HCT116 (cell line): Measurements from ENCODE around the gene DVL1. TPM values are rescaled to one million over a fixed set of nuclear protein-coding genes. Genes with fewer than 3 reads are reported as not detected.

ENCODE experiments used
- ATAC-seq: fragments of 200-7000 bp; cut with Tn5 transposase; 2 replicates; pipeline ENCODE4 v1.9.1; 2020; ENCODE audit warnings: mild to moderate bottlenecking, moderate library complexity
- BruUV-seq: library from RNA; stranded (reverse); fragments of 400-500 nt; replicated peaks from 2 replicates; lab custom pipeline; 2021; lab: Mats Ljungman, UMichigan
- CTCF ChIA-PET: fragments of 300-600 bp; sonication (Branson Sonifier 250); formaldehyde crosslinking; loops from one replicate; lab custom pipeline; 2021; ENCODE audit warnings: antibody characterized with exemption; lab: Charles Lee
- POLR2A ChIA-PET: fragments of 300-600, 350-600 bp; sonication (Branson Sonifier 250); formaldehyde crosslinking; loops from one replicate; lab custom pipeline; 2021; ENCODE audit warnings: antibody characterized with exemption; lab: Charles Lee
- RAD21 ChIA-PET, 2 experiments: fragments of 300-600 bp; sonication (Branson Sonifier 250); formaldehyde crosslinking; loops; one replicate each; lab custom pipeline; 2023; ENCODE audit warnings: low total read pairs in 2 of 2; ENCODE audit not compliant: uncharacterized antibody in 2 of 2, unreplicated experiment in 2 of 2, low non-redundant PET in 1 of 2; lab: Charles Lee
- DNase-seq: peaks from one replicate; pipeline ENCODE4 v3.0.0-alpha.2; 2010; ENCODE audit warnings: low read depth, low spot score
- H2AFZ ChIP-seq: fragments of 200-600 bp; shearing (Covaris generic), sonication (generic); 2 replicates; pipeline ENCODE4 v1.6.1; 2017; ENCODE audit warnings: low read depth, mixed run types, mixed read lengths, antibody characterized with exemption, low read length; ENCODE audit not compliant: poor library complexity, severe bottlenecking
- H3K27ac ChIP-seq: 2 replicates; pipeline ENCODE4 v1.5.1; 2012; ENCODE audit warnings: low read depth, low read length
- H3K27me3 ChIP-seq: fragments of 200-600 bp; sonication (generic); 2 replicates; pipeline ENCODE4 v1.6.1; 2016; ENCODE audit warnings: mixed run types, low read length, mixed read lengths; ENCODE audit not compliant: insufficient read depth
- H3K36me3 ChIP-seq, 2 experiments: fragments of 200-500 bp in 1 of 2; fragments of 200-600 bp in 1 of 2; sonication (Bioruptor generic) in 1 of 2; sonication (generic) in 1 of 2; 2 replicates each; pipeline versions ENCODE4 v1.5.1 to v1.6.1; 2014 to 2016; ENCODE audit warnings: low read length in 2 of 2, inconsistent platforms in 1 of 2, mixed read lengths in 1 of 2, mixed run types in 1 of 2; ENCODE audit not compliant: insufficient read depth in 2 of 2, control insufficient read depth in 1 of 2
- H3K4me1 ChIP-seq, 2 experiments: fragments of 200-600 bp in 1 of 2; sonication (generic) in 1 of 2; 2 replicates each; pipeline versions ENCODE4 v1.5.1 to v1.6.1; 2012 to 2017; ENCODE audit warnings: low read length in 2 of 2, inconsistent platforms in 1 of 2, mild to moderate bottlenecking in 1 of 2, mixed read lengths in 1 of 2, mixed run types in 1 of 2, moderate library complexity in 1 of 2; ENCODE audit not compliant: insufficient read depth in 2 of 2, control insufficient read depth in 1 of 2
- H3K4me2 ChIP-seq: fragments of 200-600 bp; sonication (generic); 2 replicates; pipeline ENCODE4 v1.6.1; 2017; ENCODE audit warnings: mixed run types, low read length, mixed read lengths
- H3K4me3 ChIP-seq, 2 experiments: fragments of 200-600 bp in 1 of 2; sonication (generic) in 1 of 2; replicated peaks in 1 of 2; 2 replicates each; pipeline ENCODE4 v1.5.1; 2011 to 2016; ENCODE audit warnings: low read length in 2 of 2, control low read depth in 1 of 2, low read depth in 1 of 2, mild to moderate bottlenecking in 1 of 2, mixed read lengths in 1 of 2, mixed run types in 1 of 2
- H3K79me2 ChIP-seq: fragments of 200-600 bp; sonication (generic); 2 replicates; pipeline ENCODE4 v1.6.1; 2017; ENCODE audit warnings: mild to moderate bottlenecking, mixed run types, low read length, moderate library complexity, mixed read lengths; ENCODE audit not compliant: insufficient read depth
- H3K9ac ChIP-seq: fragments of 200-600 bp; sonication (generic); 2 replicates; pipeline ENCODE4 v1.6.1; 2016; ENCODE audit warnings: low read length, mixed read lengths
- H3K9me2 ChIP-seq: fragments of 200-600 bp; sonication (generic), shearing (Covaris generic); 2 replicates; pipeline ENCODE4 v1.6.1; 2017; ENCODE audit warnings: mixed run types, mild to moderate bottlenecking, moderate library complexity; ENCODE audit not compliant: insufficient read depth
- H3K9me3 ChIP-seq, 2 experiments: fragments of 200-500 bp in 1 of 2; fragments of 200-600 bp in 1 of 2; sonication (Bioruptor generic) in 1 of 2; sonication (generic) in 1 of 2; 2 replicates each; pipeline ENCODE4 v1.6.1; 2014 to 2017; ENCODE audit warnings: low read length in 2 of 2, mixed read lengths in 2 of 2, inconsistent platforms in 1 of 2, low read depth in 1 of 2, mild to moderate bottlenecking in 1 of 2, mixed run types in 1 of 2, moderate library complexity in 1 of 2; ENCODE audit not compliant: control insufficient read depth in 1 of 2, insufficient read depth in 1 of 2
- H4K20me1 ChIP-seq: fragments of 200-600 bp; sonication (generic), shearing (Covaris generic); 2 replicates; pipeline ENCODE4 v1.6.1; 2017; ENCODE audit warnings: mixed run types, mild to moderate bottlenecking, moderate library complexity; ENCODE audit not compliant: insufficient read depth
- CTCF ChIP-seq, 3 experiments: fragments of 200-600 bp in 1 of 3; sonication (generic) in 1 of 3; IDR thresholded peaks in 2 of 3; conservative IDR thresholded peaks in 1 of 3; 2 replicates each; pipeline ENCODE4 v1.5.1; 2012 to 2017; ENCODE audit warnings: low read depth in 2 of 3, low read length in 2 of 3, antibody characterized with exemption in 1 of 3, borderline replicate concordance in 1 of 3, control low read depth in 1 of 3, mild to moderate bottlenecking in 1 of 3, mixed read lengths in 1 of 3, mixed run types in 1 of 3, moderate library complexity in 1 of 3; ENCODE audit not compliant: insufficient read depth in 1 of 3
- ELF1 ChIP-seq: IDR thresholded peaks from 2 replicates; pipeline ENCODE4 v1.6.1; 2012; ENCODE audit warnings: low read depth, borderline replicate concordance
- EZH2phosphoT487 ChIP-seq: fragments of 200-600 bp; IDR thresholded peaks from 2 replicates; pipeline ENCODE4 v1.6.1; 2018; ENCODE audit warnings: antibody characterized with exemption, borderline replicate concordance
- JUND ChIP-seq: IDR thresholded peaks from 2 replicates; pipeline ENCODE4 v1.6.1; 2012
- POLR2AphosphoS5 ChIP-seq: IDR thresholded peaks from 2 replicates; pipeline ENCODE4 v1.6.1; 2011; ENCODE audit warnings: mild to moderate bottlenecking, low read depth, low read length, moderate library complexity
- SP1 ChIP-seq: IDR thresholded peaks from 2 replicates; pipeline ENCODE4 v1.6.1; 2012; ENCODE audit warnings: low read depth
- TCF7L2 ChIP-seq: IDR thresholded peaks from 2 replicates; pipeline ENCODE4 v1.7.0; 2011; ENCODE audit warnings: borderline replicate concordance, inconsistent platforms; ENCODE audit not compliant: insufficient read depth, insufficient read length; ENCODE audit errors: extremely low read depth
- ZFX ChIP-seq: fragments of 450-650 bp; IDR thresholded peaks from 2 replicates; pipeline ENCODE4 v1.6.1; 2017
- intact Hi-C: fragments of 100-400 bp; cut with micrococcal nuclease; formaldehyde crosslinking; loops from 2 replicates; pipeline ENCODE4 v1.10.0; 2022
- total RNA-seq: library from RNA; stranded (reverse); gene quantifications from one replicate; pipeline ENCODE4 v1.2.1, GENCODE V29; 2021; ENCODE audit not compliant: unreplicated experiment

Gene DVL1
- total RNA-seq, 1 experiment from 2014 or later = 160 TPM

GRCh38 chr1:1331068-1331965 is 17.9 kb downstream of the DVL1 start, which contains the start of gene TAS1R3:
Gene TAS1R3, plus strand, starts transcription at chr1:1331280. Its CDS starts 66 bp downstream, at chr1:1331346.
- CTCF ChIA-PET = no interaction called here
- no peak for TF ChIP-seq SP1
- TF ChIP-seq POLR2AphosphoS5 = 0 out of 2 replicates have a peak, but pooled peaks have one; percentile 10
- POLR2A ChIA-PET = interaction anchor here (0.6 kb wide), 1 partner anchor 416 kb away, joined by 6 read pairs; no protein-coding TSS in a partner anchor
- no TSS peak for BruUV-seq
- H3K4me3 ChIP-seq = no peak within 1 kb of the TSS
- peaks cover 4% of the 10 kb centered on the region; the same call in 1 of the 2 replicates for H3K79me2 ChIP-seq
- peak within 1 kb of the TSS; percentile 27 for H3K4me2 ChIP-seq
- H3K9me2 ChIP-seq = no peaks in the 10 kb centered on the region
- DNase-seq (no peak), ATAC-seq (no peak)
- intact Hi-C loops = no loop called here
- H3K9ac ChIP-seq = no peak within 1 kb of the TSS
- peaks cover 10 to 33% of the 10 kb centered on the region in 2 experiments; a peak in 3 of 4 replicates for H3K4me1 ChIP-seq
- no peaks in the 10 kb centered on the region for H3K27me3 ChIP-seq
- H4K20me1 ChIP-seq = no peaks in the 10 kb centered on the region
- RAD21 ChIA-PET = no interaction called here
- H2AFZ ChIP-seq = no peak within 1 kb of the TSS
- no peaks in the 10 kb centered on the region for H3K9me3 ChIP-seq
- H3K27ac ChIP-seq = peak within 1 kb of the TSS; percentile 30; the same call in 1 of the 2 replicates
- no peaks in the 10 kb centered on the region; a peak in 1 of 4 replicates for H3K36me3 ChIP-seq

GRCh38 chr1:1330366-1331067 is 18.7 kb downstream of the DVL1 start:
- ChIA-PET CTCF (no interaction called here), RAD21 (no interaction called here), POLR2A (no interaction called here)
- H3K4me1 ChIP-seq = peaks cover 14 to 39% of the 10 kb centered on the region in 2 experiments; a peak in 3 of 4 replicates
- no peaks in the 10 kb centered on the region for H4K20me1 ChIP-seq
- intact Hi-C loops = no loop called here
- H3K4me2 ChIP-seq = peak overlapping the region; percentile 27; the same call in 1 of the 2 replicates
- H3K36me3 ChIP-seq = no peaks in the 10 kb centered on the region
- no peak overlapping the region for H2AFZ ChIP-seq
- ATAC-seq = no peak
- no TSS peak for BruUV-seq
- TF ChIP-seq JUND = no peak
- TF ChIP-seq ELF1 = no peak
- TF ChIP-seq TCF7L2 = no peak
- no peak for TF ChIP-seq ZFX
- TF ChIP-seq CTCF (IDR thresholded peaks at IDR 0.05 in 2 of 3, conservative IDR thresholded peaks at IDR 0.05 in 1 of 3; ENCODE audit: borderline replicate concordance in 1 of 3, insufficient read depth in 1 of 3, low read depth in 2 of 3, low read length in 2 of 3) = no peak
- TF ChIP-seq EZH2phosphoT487 = no peak
- no peak overlapping the region for H3K4me3 ChIP-seq
- H3K27ac ChIP-seq = peak overlapping the region; percentile 30; the same call in 1 of the 2 replicates
- peaks cover 12% of the 10 kb centered on the region for H3K79me2 ChIP-seq
- no peaks in the 10 kb centered on the region for H3K27me3 ChIP-seq
- DNase-seq = no peak
- no peak overlapping the region for H3K9ac ChIP-seq
- H3K9me2 ChIP-seq = no peaks in the 10 kb centered on the region
- no peaks in the 10 kb centered on the region for H3K9me3 ChIP-seq
